C4-2B (cell line): ENCODE results near the gene SCLT1.
A peak's percentile ranks its signal among the peaks of the same experiment; 100 is the strongest.

Experiments used
- H3K27ac ChIP-seq: fragments of 450-650 bp; 2 replicates; pipeline ENCODE4 v1.5.1; 2017
- ZFX ChIP-seq: fragments of 450-650 bp; IDR thresholded peaks from 2 replicates; pipeline ENCODE4 v1.6.1; 2017
- TF ChIP-seq, protein P1 (sequence below): fragments of 450-650 bp; conservative IDR thresholded peaks from 2 replicates; pipeline ENCODE4 v1.5.1; 2017; ENCODE audit warnings: mild to moderate bottlenecking

SCLT1 gene

DNA sequence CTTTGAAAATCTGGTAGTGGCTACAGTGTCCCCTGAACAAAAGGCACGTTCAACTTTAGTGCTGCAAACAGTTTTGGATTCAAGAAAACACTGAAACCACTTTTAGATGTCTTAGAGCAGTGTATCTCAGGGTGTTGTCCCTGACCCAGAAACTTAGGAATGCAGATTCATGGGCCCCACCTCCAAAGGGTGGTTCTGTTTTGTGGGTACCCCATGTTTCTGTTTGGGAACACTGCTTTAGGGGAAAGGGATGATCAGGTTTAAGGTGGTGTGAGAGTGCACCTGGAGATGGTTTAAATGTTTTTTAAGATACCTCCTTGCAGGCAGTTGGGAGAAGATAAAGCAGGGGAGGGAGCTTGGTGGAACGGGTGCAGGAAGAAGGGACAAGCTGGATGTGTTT is 228.2 kb downstream of the SCLT1 start:
- no peak overlapping the region for H3K27ac ChIP-seq
- TF ChIP-seq, protein P1, sequence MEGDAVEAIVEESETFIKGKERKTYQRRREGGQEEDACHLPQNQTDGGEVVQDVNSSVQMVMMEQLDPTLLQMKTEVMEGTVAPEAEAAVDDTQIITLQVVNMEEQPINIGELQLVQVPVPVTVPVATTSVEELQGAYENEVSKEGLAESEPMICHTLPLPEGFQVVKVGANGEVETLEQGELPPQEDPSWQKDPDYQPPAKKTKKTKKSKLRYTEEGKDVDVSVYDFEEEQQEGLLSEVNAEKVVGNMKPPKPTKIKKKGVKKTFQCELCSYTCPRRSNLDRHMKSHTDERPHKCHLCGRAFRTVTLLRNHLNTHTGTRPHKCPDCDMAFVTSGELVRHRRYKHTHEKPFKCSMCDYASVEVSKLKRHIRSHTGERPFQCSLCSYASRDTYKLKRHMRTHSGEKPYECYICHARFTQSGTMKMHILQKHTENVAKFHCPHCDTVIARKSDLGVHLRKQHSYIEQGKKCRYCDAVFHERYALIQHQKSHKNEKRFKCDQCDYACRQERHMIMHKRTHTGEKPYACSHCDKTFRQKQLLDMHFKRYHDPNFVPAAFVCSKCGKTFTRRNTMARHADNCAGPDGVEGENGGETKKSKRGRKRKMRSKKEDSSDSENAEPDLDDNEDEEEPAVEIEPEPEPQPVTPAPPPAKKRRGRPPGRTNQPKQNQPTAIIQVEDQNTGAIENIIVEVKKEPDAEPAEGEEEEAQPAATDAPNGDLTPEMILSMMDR, result no peak
- no peak for TF ChIP-seq ZFX

DNA sequence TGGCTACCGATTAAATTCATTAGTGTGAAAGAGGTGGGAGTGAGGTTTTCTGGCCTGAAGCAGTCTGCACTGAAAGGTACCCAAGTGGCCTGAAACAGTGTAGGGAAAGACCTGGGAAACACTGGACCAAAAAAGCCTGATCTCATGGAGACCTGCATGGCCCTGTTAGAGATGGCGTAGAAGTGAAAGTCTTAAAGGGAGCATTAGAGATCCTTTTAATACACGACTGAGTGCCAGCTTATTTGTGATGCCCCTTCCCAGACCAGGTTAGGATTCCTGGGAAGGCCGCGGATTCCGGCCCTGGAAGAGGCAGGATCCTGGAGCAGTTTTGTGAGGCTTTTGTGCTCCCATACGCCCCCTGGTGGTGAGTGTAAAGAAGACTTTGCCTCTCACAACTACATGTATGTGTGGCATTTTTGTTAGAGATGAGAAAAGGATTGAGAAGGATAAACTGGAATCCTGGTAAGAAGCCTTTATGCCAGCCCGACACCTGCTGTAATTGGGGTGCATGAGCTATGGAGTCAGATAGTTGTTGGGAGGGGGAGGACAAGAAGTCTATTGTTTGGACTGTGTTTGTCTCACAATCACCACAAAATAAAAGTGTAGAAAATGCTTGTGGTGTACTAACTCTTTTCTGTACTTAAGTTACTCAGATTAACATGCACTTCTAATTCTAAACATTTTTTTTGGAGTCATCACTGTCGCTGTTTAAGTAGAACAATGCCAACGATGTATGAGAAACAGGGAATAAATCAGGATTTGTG is 229.8 kb downstream of the SCLT1 start:
- TF ChIP-seq, protein P1, result peak; percentile 82
- TF ChIP-seq ZFX, result no peak
- H3K27ac ChIP-seq, result no peak overlapping the region

DNA sequence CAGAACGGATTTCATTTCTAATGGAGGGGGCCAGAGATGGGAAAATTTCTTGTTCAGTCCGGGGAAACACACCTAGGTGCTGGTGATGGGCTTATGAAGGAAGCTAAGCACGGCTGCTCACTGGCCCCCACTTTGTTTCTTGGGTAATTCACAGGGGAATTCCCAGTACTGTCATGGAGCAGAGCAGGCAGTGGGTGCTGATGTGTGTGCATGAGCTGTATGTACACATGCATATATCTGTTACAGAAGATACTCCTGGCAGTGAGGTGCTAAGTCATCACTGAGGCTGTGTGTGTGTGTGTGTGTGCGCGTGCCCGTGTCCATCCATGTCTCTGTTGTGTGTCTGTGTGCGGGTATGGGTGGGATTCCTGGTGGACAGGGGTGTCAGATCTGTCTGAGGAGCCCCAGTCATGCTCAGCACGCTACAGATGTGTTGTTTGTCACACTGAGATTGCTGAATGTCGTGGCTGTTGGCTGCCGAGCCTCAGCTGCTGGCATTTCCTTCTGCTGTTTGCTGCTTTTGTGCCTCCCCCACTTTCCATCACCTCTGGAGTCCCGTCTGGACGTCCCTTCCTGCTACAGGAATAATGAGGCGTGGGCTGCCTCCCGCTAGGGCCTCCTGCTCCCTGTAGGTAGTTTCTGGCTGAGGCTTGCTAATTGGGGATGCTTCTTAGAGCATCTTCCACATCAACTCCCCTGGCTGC is 230.6 kb downstream of the SCLT1 start:
- no peak for TF ChIP-seq ZFX
- TF ChIP-seq, protein P1, result no peak

DNA sequence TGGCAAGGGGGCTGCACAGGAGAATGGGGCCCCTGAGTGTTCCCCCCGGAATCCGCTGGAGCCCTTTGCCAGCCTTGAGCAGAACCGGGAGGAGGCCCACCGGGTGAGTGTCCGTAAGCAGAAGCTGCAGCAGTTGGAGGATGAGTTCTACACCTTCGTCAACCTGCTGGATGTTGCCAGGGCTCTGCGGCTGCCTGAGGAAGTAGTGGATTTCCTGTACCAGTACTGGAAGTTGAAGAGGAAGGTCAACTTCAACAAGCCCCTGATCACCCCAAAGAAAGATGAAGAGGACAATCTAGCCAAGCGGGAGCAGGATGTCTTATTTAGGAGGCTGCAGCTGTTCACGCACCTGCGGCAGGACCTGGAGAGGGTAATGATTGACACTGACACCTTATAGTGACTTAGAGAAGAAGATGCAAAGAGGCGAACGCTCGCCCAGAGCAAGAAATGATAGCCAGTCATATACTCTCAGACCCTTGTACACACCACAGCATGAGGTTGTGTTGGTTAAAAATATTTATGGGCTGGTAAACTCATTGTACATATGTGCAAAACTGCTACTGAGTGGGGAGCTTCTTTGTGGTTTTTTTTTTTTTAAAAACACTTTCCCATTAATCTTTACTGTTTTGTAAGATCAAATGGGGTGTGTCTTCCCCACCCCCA is 231.4 kb downstream of the SCLT1 start:
- TF ChIP-seq, protein P1, result no peak
- no peak for TF ChIP-seq ZFX
- no peak overlapping the region for H3K27ac ChIP-seq

More for the DNA sequence above, 230.6 kb downstream of the SCLT1 start:
- H3K27ac ChIP-seq, result no peak overlapping the region

DNA sequence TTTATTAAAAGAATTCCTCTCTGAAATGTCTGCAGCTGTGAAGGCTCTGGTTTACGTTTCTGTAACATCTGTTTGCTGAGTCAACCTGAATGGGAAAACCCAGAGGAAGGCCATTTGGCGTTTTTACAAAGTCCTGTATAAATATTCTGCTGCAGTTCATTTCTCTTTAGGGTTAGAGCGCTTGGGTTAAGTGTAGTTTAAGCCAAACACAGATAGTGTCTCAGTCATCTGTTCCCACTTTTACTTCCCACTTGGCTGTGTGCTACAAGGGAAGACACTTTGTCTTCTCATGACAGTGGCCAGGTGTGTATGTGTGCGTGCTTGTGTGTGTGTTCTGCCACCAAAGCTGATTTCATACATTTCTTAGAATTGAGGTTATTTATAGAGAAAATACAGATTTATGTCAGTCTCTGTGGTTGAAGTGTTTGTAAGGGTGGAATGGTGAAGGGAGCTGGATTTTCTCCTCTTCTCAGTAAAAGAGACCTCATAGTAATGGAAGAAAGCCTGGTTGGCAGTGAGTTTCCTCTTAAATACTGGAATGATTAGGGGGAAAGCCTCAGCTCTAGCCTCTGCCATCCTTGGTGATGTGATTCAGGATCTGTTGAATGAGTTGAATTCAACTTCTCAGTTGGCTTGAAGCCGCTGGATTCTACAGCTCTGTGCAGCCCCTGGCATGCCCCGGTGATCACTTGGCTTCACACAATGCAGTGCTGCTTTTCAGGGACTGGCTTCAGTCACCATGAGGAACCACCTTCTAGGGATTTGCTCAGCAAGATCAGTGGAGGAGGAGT is 233.3 kb downstream of the SCLT1 start:
- H3K27ac ChIP-seq, result no peak overlapping the region
- TF ChIP-seq, protein P1, result no peak
- no peak for TF ChIP-seq ZFX

DNA sequence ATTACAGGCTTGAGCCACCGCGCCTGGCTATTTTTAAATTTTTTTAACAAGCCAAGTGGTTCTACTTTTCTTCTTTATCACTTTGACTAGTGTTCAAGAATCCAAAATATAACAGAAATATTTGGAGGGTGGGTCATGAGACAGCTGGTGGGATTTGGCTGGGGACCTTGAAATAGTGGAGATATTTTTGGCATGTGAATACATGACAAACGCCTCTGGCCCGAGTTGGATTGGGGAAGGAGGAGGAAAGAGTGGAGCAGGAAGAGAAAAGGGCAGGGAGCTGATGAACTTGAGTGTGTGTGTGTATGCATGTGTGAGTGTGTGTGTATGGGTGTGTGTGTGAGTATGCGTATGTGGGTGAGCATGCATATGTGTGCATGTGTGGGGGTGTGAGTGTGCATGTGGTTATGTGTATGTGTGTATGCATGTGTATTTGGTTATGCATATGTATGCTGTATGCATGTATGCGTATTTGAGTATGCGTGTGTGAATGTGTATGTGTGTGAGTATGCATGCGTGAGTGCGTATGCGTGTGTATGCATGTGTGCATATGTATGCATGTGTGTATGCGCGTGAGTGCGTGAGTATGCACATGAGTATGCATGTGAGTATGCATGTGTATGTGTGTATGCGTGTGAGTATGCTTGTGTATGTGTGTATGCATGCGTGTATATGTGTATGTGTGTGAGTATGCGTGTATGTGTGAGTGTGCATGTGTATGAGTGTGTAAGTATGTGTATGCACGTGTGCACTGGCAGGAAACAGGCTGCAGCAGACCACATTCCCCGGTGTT is 234.3 kb downstream of the SCLT1 start:
- H3K27ac ChIP-seq, result no peak overlapping the region
- no peak for TF ChIP-seq ZFX
- TF ChIP-seq, protein P1, result no peak
